LNCaP clone FGC (cell line): Measurements from ENCODE around the gene OIP5.

Source experiments
- DNase-seq: peaks from one replicate; pipeline ENCODE4 v3.0.0-alpha.2; 2011; ENCODE audit warnings: low read depth
- H3K4me3 ChIP-seq: 2 replicates; pipeline ENCODE4 v1.5.1; 2011; ENCODE audit warnings: mild to moderate bottlenecking, low read depth, low read length, control low read depth
- TF ChIP-seq, protein P1 (sequence below): IDR thresholded peaks from 2 replicates; pipeline ENCODE4 v1.5.1; 2012; ENCODE audit warnings: mild to moderate bottlenecking; ENCODE audit not compliant: control insufficient read depth, insufficient read depth; ENCODE audit errors: extremely low read depth

The OIP5 gene

DNA sequence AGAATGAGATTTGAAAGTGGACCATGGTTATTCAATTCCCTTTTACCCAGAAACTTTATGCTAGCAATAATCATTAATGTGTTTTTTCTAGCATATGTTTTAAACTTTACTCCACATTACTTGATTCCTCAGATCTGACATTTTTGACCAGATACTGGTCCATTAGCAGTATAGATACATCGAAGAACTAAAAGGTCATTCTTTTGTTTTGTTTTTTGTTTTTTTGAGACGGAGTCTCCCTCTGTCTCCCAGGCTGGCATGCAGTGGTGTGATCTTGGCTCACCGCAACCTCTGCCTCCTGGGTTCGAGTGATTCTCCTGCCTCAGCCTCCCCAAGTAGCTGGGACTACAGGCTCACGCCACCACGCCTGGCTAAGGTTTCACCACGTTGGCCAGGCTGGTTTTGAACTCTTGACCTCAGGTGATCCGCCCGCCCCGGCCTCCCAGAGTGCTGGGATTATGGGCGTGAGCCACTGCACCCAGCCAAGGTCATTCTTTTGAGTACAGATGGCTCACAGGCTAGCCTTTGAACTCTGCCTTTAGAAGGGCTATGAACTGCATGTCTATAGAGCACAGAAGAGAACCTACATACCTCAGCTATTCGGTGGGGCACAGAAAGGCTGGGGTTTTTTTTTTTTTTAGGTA lies 72.7 kb downstream of the OIP5 start:
- H3K4me3 ChIP-seq: no peak overlapping the region
- TF ChIP-seq, protein P1, sequence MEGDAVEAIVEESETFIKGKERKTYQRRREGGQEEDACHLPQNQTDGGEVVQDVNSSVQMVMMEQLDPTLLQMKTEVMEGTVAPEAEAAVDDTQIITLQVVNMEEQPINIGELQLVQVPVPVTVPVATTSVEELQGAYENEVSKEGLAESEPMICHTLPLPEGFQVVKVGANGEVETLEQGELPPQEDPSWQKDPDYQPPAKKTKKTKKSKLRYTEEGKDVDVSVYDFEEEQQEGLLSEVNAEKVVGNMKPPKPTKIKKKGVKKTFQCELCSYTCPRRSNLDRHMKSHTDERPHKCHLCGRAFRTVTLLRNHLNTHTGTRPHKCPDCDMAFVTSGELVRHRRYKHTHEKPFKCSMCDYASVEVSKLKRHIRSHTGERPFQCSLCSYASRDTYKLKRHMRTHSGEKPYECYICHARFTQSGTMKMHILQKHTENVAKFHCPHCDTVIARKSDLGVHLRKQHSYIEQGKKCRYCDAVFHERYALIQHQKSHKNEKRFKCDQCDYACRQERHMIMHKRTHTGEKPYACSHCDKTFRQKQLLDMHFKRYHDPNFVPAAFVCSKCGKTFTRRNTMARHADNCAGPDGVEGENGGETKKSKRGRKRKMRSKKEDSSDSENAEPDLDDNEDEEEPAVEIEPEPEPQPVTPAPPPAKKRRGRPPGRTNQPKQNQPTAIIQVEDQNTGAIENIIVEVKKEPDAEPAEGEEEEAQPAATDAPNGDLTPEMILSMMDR: no peak
- DNase-seq: no peak
